DND-41 (cell line): ENCODE measurements around the gene ETV5.
"Not testable (repeated sequence)": the region's sequence is repeated elsewhere in the genome, so short reads cannot be mapped to it uniquely, and the experiment has no call there.

Experiments
- ATAC-seq: fragments of 200-7000 bp; cut with Tn5 transposase; 3 replicates; pipeline ENCODE4 v1.9.1; 2021; ENCODE audit warnings: low read depth; ENCODE audit not compliant: insufficient read depth
- DNase-seq: peaks from one replicate; pipeline ENCODE4 v3.0.0-alpha.2; 2020
- H2AFZ ChIP-seq: 2 replicates; pipeline ENCODE4 v1.6.0; 2012; ENCODE audit warnings: low read depth, low read length
- H3K27ac ChIP-seq: 2 replicates; pipeline ENCODE4 v1.5.1; 2012; ENCODE audit warnings: low read length, inconsistent platforms
- H3K27me3 ChIP-seq: fragments of 200-600 bp; sonication (generic); 2 replicates; pipeline ENCODE4 v1.6.0; 2012; ENCODE audit warnings: low read length, mild to moderate bottlenecking, inconsistent platforms; ENCODE audit not compliant: insufficient read depth, poor library complexity
- H3K36me3 ChIP-seq: 2 replicates; pipeline ENCODE4 v1.5.1; 2012; ENCODE audit warnings: low read length, inconsistent platforms; ENCODE audit not compliant: insufficient read depth
- H3K4me1 ChIP-seq: 2 replicates; pipeline ENCODE4 v1.5.1; 2012; ENCODE audit warnings: mild to moderate bottlenecking, low read length; ENCODE audit not compliant: insufficient read depth
- H3K4me2 ChIP-seq: 2 replicates; pipeline ENCODE4 v1.6.0; 2012; ENCODE audit warnings: mild to moderate bottlenecking, moderate library complexity, low read length, inconsistent platforms; ENCODE audit not compliant: insufficient read depth
- H3K4me3 ChIP-seq, 2 experiments: fragments of 200-600 bp in 1 of 2; shearing (Covaris generic) in 1 of 2; 2 replicates each; pipeline ENCODE4 v1.5.1; 2012 to 2016; ENCODE audit warnings: inconsistent platforms in 2 of 2, low read length in 2 of 2, mild to moderate bottlenecking in 2 of 2, low read depth in 1 of 2, moderate library complexity in 1 of 2
- H3K79me2 ChIP-seq: 2 replicates; pipeline ENCODE4 v1.6.0; 2012; ENCODE audit warnings: low read length, inconsistent platforms; ENCODE audit not compliant: insufficient read depth
- H3K9ac ChIP-seq: 2 replicates; pipeline ENCODE4 v1.6.0; 2012; ENCODE audit warnings: low read depth, mild to moderate bottlenecking, inconsistent platforms, low read length, moderate library complexity
- H3K9me3 ChIP-seq: 2 replicates; pipeline ENCODE4 v1.5.1; 2012; ENCODE audit warnings: low read length, moderate library complexity, mild to moderate bottlenecking, inconsistent platforms; ENCODE audit not compliant: insufficient read depth, severe bottlenecking
- H4K20me1 ChIP-seq: 2 replicates; pipeline ENCODE4 v1.6.0; 2012; ENCODE audit warnings: low read length; ENCODE audit not compliant: insufficient read depth
- CTCF ChIP-seq: IDR thresholded peaks from 2 replicates; pipeline ENCODE4 v1.5.1; 2012; ENCODE audit warnings: borderline replicate concordance, low read length, moderate library complexity, mild to moderate bottlenecking; ENCODE audit not compliant: poor library complexity, severe bottlenecking; ENCODE audit errors: extremely low read depth
- EZH2 ChIP-seq: IDR thresholded peaks from 3 replicates; pipeline ENCODE4 v1.6.1; 2012; ENCODE audit warnings: borderline replicate concordance, low read depth, mild to moderate bottlenecking, moderate library complexity, low read length, inconsistent platforms; ENCODE audit not compliant: severe bottlenecking

ETV5 gene

GRCh38 chr3:186022931-186023330 lies 86.0 kb downstream of the ETV5 start:
- Histone ChIP-seq H3K36me3 (no peaks in the 10 kb centered on the region), H3K79me2 (no peaks in the 10 kb centered on the region), H3K27ac (no peak overlapping the region), H3K4me2 (no peak overlapping the region), H2AFZ (no peak overlapping the region), H3K4me3 (no peak overlapping the region), H3K9ac (no peak overlapping the region), H3K4me1 (no peaks in the 10 kb centered on the region), H4K20me1 (no peaks in the 10 kb centered on the region; the same call in 1 of the 2 replicates), H3K27me3 (peaks cover 29% of the 10 kb centered on the region), H3K9me3 (no peaks in the 10 kb centered on the region)
- no peak for TF ChIP-seq CTCF
- TF ChIP-seq EZH2: no peak
- no peak for ATAC-seq
- DNase-seq: no peak

GRCh38 chr3:186021673-186022362 lies 87.1 kb downstream of the ETV5 start:
- DNase-seq: no peak
- Histone ChIP-seq H3K9ac (no peak overlapping the region), H2AFZ (no peak overlapping the region)

GRCh38 chr3:186021250-186021649 lies 87.6 kb downstream of the ETV5 start:
- ATAC-seq, H3K4me3 ChIP-seq, H3K27ac ChIP-seq, H4K20me1 ChIP-seq, H3K79me2 ChIP-seq, H3K36me3 ChIP-seq, H3K4me2 ChIP-seq, DNase-seq, H3K9ac ChIP-seq, H3K4me1 ChIP-seq, H2AFZ ChIP-seq, H3K9me3 ChIP-seq: not testable (repeated sequence)
- H3K27me3 ChIP-seq: peaks cover 29% of the 10 kb centered on the region

More at GRCh38 chr3:186021673-186022362, 87.1 kb downstream of the ETV5 start:
- TF ChIP-seq EZH2 (no peak), CTCF (no peak)
- Histone ChIP-seq H4K20me1 (no peaks in the 10 kb centered on the region; the same call in 1 of the 2 replicates), H3K36me3 (no peaks in the 10 kb centered on the region), H3K27me3 (peaks cover 29% of the 10 kb centered on the region), H3K27ac (no peak overlapping the region), H3K4me1 (no peaks in the 10 kb centered on the region), H3K4me3 (no peak overlapping the region), H3K4me2 (no peak overlapping the region), H3K9me3 (no peaks in the 10 kb centered on the region), H3K79me2 (no peaks in the 10 kb centered on the region)
- no peak for ATAC-seq

- not testable (repeated sequence) for H3K27ac ChIP-seq, H3K4me3 ChIP-seq, H2AFZ ChIP-seq, H3K36me3 ChIP-seq, H3K4me1 ChIP-seq, H3K79me2 ChIP-seq, DNase-seq, H4K20me1 ChIP-seq, ATAC-seq, H3K9me3 ChIP-seq, H3K4me2 ChIP-seq, H3K9ac ChIP-seq
- peaks cover 15% of the 10 kb centered on the region for H3K27me3 ChIP-seq
These were observed 89.6 kb downstream of the ETV5 start for GRCh38 chr3:186019288-186019687.
